ENCODE measurements around the gene PARD3. TPM values are rescaled to one million over a fixed set of nuclear protein-coding genes. Genes with fewer than 3 reads are reported as not detected.

The PARD3 gene
- total RNA-seq, 2 donors from 2014 or later, result 59.6 to 74.6 TPM

GRCh38 chr10:34078017-34078744 lies 736.9 kb downstream of the PARD3 start:
- H3K4me3 Mint-ChIP-seq, result no peak overlapping the region
- WGBS, 2 experiments (ENCODE audit: insufficient coverage in 1 of 2, insufficient read length in 1 of 2), result 88 to 92% methylated on average over 2 to 4 of the region's 4 CpGs
- no peaks in the 10 kb centered on the region for H3K4me1 Mint-ChIP-seq
- H3K36me3 ChIP-seq (ENCODE audit: control insufficient read depth, insufficient read depth, low read length), result no peaks in the 10 kb centered on the region
- no peak overlapping the region for H3K4me3 ChIP-seq (ENCODE audit: low read length)
- H3K9me3 Mint-ChIP-seq, result peaks cover 4% of the 10 kb centered on the region
- H3K9ac ChIP-seq (ENCODE audit: extremely low read depth, low read length, poor library complexity, severe bottlenecking), result no peak overlapping the region
- no peak overlapping the region for H3K27ac Mint-ChIP-seq
- H3K36me3 Mint-ChIP-seq (ENCODE audit: low read depth), result no peaks in the 10 kb centered on the region
- H3K9me3 ChIP-seq (ENCODE audit: control insufficient read depth, low read length), result peaks cover 12% of the 10 kb centered on the region
- no peak overlapping the region for H3K27ac ChIP-seq (ENCODE audit: low read depth, low read length)
- peak; percentile 39 for TF ChIP-seq CTCF (conservative IDR thresholded peaks at IDR 0.05)
- H3K4me1 ChIP-seq (ENCODE audit: control insufficient read depth, insufficient read depth, low read length), result no peaks in the 10 kb centered on the region
- H3K27me3 Mint-ChIP-seq (ENCODE audit: insufficient read depth), result peaks cover 6% of the 10 kb centered on the region
- no peak for DNase-seq
- H3K27me3 ChIP-seq (ENCODE audit: control insufficient read depth, insufficient read depth, low read length, poor library complexity, severe bottlenecking), result no peaks in the 10 kb centered on the region

DNA sequence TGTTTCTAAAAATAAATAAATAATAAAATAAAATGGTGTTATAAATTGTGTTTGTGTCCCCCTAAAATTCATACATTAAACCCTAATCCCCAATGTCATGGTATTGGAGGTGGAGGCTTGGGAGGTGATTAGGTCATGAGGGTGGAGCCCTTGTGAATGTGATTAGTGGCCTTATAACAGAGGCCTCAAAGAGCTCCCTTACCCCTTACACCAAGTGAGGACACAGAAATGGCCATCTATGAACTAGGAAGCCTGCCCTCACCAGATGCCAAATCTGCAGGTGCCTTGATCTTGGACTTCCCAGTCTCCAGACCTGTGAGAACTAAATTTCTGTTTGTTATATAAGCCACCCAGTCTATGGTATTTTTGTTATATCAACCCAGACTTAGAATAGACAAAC lies 738.7 kb downstream of the PARD3 start:
- Histone ChIP-seq H3K36me3 (ENCODE audit: control insufficient read depth, insufficient read depth, low read length) (no peaks in the 10 kb centered on the region), H3K9me3 (ENCODE audit: control insufficient read depth, low read length) (peaks cover 12% of the 10 kb centered on the region), H3K9ac (ENCODE audit: extremely low read depth, low read length, poor library complexity, severe bottlenecking) (no peak overlapping the region), H3K4me3 (ENCODE audit: low read length) (no peak overlapping the region), H3K4me1 (ENCODE audit: control insufficient read depth, insufficient read depth, low read length) (no peaks in the 10 kb centered on the region), H3K27ac (ENCODE audit: low read depth, low read length) (no peak overlapping the region), H3K27me3 (ENCODE audit: control insufficient read depth, insufficient read depth, low read length, poor library complexity, severe bottlenecking) (no peaks in the 10 kb centered on the region)
- Mint-ChIP-seq H3K4me1 (no peaks in the 10 kb centered on the region), H3K36me3 (ENCODE audit: low read depth) (no peaks in the 10 kb centered on the region), H3K9me3 (peaks cover 4% of the 10 kb centered on the region), H3K27me3 (ENCODE audit: insufficient read depth) (peaks cover 8% of the 10 kb centered on the region), H3K27ac (no peak overlapping the region), H3K4me3 (no peak overlapping the region)
- DNase-seq, result no peak
- TF ChIP-seq CTCF (conservative IDR thresholded peaks at IDR 0.05), result no peak

DNA sequence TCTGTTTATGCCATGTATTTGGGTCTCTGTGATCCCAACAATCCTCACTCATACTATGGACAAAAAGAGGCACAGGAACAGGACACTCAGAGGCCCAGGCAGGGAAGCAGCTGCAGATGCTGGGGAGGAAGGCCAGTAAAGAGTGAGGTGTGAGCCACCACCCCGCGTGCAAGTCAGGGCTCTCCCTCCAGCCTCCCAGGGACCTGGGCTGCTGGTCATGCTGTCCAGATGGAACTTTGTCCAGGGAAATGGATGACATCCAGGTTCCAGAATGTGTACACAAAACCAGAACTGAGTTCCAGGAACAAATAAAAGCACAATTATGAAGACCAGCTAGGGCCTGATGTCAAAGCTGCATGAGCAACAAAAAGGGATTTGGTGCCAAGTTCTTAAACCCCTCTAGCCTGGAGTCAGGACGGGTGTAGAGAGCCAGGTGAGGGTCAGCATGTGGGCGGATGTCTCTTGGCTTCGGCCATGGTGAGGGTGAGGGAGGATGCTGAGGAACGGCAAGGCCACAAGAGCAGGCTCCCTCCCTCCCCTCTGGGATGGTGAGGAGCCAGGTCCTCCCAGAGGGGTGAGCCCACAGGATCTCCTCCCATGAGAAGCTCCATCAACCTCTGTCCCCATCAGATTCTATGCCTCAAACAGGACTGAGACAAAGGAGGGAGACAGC lies 739.7 kb downstream of the PARD3 start:
- 86 to 100% methylated on average over 2 to 6 of the region's 6 CpGs for WGBS, 2 experiments (ENCODE audit: insufficient coverage in 1 of 2, insufficient read length in 1 of 2)
- H3K27ac Mint-ChIP-seq, result no peak overlapping the region

More for the DNA sequence above, 739.7 kb downstream of the PARD3 start:
- H3K4me3 ChIP-seq (ENCODE audit: low read length), result no peak overlapping the region
- no peak overlapping the region for H3K27ac ChIP-seq (ENCODE audit: low read depth, low read length)
- peaks cover 4% of the 10 kb centered on the region for H3K9me3 Mint-ChIP-seq
- no peak overlapping the region for H3K9ac ChIP-seq (ENCODE audit: extremely low read depth, low read length, poor library complexity, severe bottlenecking)
- H3K4me1 ChIP-seq (ENCODE audit: control insufficient read depth, insufficient read depth, low read length), result no peaks in the 10 kb centered on the region
- H3K36me3 ChIP-seq (ENCODE audit: control insufficient read depth, insufficient read depth, low read length), result no peaks in the 10 kb centered on the region
- H3K27me3 Mint-ChIP-seq (ENCODE audit: insufficient read depth), result peaks cover 5% of the 10 kb centered on the region
- no peaks in the 10 kb centered on the region for H3K36me3 Mint-ChIP-seq (ENCODE audit: low read depth)
- peaks cover 12% of the 10 kb centered on the region for H3K9me3 ChIP-seq (ENCODE audit: control insufficient read depth, low read length)
- H3K4me1 Mint-ChIP-seq, result no peaks in the 10 kb centered on the region
- no peak for DNase-seq
- H3K27me3 ChIP-seq (ENCODE audit: control insufficient read depth, insufficient read depth, low read length, poor library complexity, severe bottlenecking), result no peaks in the 10 kb centered on the region
- TF ChIP-seq CTCF (conservative IDR thresholded peaks at IDR 0.05), result no peak
- no peak overlapping the region for H3K4me3 Mint-ChIP-seq

All from endodermal cell (in vitro differentiated cells).